ENCODE data around the gene ACP4. TPM values are rescaled to one million over a fixed set of nuclear protein-coding genes. Genes with fewer than 3 reads are reported as not detected.

ACP4 gene
- total and polyA plus RNA-seq, 3 donors from 2014 or later = 0.43 to 4.0 (median 1.9) TPM

DNA sequence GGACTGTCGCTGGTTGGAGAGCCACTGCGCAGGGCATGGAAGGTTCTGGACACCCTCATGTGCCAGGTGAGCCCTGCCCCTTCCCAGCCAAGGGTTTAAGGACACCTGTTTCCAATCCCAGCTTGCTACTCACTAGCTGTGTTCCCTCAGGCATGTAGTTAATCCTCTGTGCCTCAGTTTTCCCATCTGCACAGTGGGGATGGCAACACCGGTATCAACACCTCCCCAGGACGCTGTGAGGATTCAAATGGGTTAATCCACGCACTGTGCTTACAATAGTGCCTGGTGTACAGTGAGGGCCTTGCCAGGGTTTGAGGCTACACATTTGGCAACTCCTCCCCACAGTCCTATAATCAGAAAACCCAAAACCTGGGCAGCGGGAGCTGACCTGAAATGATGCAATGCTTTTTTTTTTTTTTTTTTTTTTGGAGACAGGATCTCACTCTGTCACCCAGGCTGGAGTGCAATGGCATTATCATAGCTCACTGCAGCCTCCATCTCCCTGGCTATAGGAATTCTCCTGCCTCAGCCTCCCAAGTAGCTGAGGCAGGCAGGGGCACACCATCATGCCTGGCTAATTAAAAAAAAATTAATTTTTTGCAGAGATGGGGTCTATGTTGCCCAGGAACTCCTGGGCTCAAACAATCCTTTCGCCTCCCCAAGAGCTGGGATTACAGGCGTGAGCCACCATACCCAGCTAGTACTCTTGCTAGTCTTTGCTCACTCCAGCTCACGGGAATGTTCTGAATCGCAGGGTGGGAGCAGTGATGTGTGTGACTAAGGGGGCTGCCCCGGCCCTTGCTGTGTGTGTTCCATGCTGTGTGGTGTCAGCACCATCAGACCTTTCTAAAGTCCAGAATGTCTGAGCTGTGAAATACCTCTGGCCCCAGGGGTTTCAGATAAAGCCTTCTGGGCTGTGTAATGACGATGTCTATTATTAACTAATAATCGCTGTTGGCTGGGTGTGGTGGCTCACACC, 2.3 kb downstream of the ACP4 start:
- intact Hi-C loops (cut with DNase I; ENCODE audit: low total_unique reads) = loop anchor here (10.0 kb wide), 1 partner anchor 428 kb away; the partner anchor contains the start of gene NAPSA
- 91 to 92% methylated on average over 11 to 13 of the region's 13 CpGs for WGBS, 2 donors

DNA sequence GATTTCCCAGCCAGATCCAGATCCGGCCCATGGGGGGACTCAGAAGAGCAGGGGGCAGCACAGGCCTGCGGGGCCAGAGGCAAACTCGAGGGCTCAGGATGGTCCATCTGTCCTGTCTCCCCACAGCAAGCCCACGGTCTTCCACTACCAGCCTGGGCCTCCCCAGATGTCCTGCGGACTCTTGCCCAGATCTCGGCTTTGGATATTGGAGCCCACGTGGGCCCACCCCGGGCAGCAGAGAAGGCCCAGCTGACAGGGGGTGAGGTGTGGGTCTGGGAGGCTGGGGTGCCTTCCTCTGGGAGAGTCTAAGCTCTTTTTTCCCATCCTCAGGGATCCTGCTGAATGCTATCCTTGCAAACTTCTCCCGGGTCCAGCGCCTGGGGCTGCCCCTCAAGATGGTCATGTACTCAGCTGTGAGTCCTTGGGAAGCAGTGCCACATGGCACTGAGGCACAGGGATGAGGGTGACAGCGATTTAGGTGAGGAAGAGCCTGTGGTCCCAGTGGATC, 3.4 kb downstream of the ACP4 start:
- TF ChIP-seq, protein P1, sequence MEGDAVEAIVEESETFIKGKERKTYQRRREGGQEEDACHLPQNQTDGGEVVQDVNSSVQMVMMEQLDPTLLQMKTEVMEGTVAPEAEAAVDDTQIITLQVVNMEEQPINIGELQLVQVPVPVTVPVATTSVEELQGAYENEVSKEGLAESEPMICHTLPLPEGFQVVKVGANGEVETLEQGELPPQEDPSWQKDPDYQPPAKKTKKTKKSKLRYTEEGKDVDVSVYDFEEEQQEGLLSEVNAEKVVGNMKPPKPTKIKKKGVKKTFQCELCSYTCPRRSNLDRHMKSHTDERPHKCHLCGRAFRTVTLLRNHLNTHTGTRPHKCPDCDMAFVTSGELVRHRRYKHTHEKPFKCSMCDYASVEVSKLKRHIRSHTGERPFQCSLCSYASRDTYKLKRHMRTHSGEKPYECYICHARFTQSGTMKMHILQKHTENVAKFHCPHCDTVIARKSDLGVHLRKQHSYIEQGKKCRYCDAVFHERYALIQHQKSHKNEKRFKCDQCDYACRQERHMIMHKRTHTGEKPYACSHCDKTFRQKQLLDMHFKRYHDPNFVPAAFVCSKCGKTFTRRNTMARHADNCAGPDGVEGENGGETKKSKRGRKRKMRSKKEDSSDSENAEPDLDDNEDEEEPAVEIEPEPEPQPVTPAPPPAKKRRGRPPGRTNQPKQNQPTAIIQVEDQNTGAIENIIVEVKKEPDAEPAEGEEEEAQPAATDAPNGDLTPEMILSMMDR (IDR thresholded peaks at IDR 0.05) = no peak
- TF ChIP-seq POLR2A (IDR thresholded peaks at IDR 0.05) = no peak
- H3K27ac ChIP-seq = no peak overlapping the region
- H3K9me3 ChIP-seq = no peaks in the 10 kb centered on the region
- DNase-seq = no peak
- no peaks in the 10 kb centered on the region for H3K27me3 ChIP-seq
- no peak overlapping the region for H3K4me3 ChIP-seq
- H3K36me3 ChIP-seq (ENCODE audit: low read depth, missing control alignments) = no peaks in the 10 kb centered on the region
- no peaks in the 10 kb centered on the region for H3K4me1 ChIP-seq
- 66 to 68% methylated on average over 3 to 11 of the region's 11 CpGs for WGBS, 2 donors
- intact Hi-C loops (cut with DNase I; ENCODE audit: low total_unique reads) = loop anchor here (10.0 kb wide), 1 partner anchor 429 kb away; the partner anchor contains the start of gene NAPSA

More for the DNA sequence above, 2.3 kb downstream of the ACP4 start:
- Histone ChIP-seq H3K4me1 (no peaks in the 10 kb centered on the region), H3K9me3 (no peaks in the 10 kb centered on the region), H3K4me3 (no peak overlapping the region), H3K27ac (no peak overlapping the region), H3K36me3 (ENCODE audit: low read depth, missing control alignments) (no peaks in the 10 kb centered on the region), H3K27me3 (no peaks in the 10 kb centered on the region)
- TF ChIP-seq, protein P1 (IDR thresholded peaks at IDR 0.05) = no peak
- no peak for TF ChIP-seq POLR2A (IDR thresholded peaks at IDR 0.05)
- no peak for DNase-seq

DNA sequence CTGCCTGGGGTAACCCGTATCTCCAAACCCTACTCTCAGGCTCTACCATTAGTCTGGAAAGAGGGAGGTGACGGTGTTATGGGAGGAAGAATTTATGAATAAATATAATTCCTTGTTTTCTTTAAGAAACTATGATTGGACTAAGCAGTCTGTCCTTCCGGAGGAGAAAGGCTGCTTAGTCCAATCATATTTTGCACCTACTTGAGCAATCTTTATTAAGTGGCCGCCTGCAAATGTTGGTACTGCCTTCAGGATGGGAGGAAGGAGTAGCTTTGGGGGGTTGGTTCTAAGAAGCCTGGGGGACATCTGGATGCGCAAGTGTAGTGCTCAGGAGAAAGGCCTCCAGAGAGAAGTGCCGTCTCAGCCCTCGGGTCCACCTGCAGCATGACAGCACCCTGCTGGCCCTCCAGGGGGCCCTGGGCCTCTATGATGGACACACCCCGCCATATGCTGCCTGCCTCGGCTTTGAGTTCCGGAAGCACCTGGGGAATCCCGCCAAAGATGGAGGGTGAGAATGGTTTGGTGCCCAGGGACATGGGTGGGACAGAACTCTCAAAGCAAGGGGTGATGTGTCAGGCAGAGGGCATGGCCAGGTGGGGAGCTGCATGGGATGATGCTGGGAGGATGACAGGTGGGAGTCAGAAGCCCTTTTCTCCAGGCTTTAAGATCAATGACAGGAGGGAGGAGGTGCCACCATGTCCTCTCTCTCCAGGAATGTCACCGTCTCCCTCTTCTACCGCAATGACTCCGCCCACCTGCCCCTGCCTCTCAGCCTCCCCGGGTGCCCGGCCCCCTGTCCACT, 4.1 kb downstream of the ACP4 start:
- Histone ChIP-seq H3K27ac (no peak overlapping the region), H3K27me3 (no peaks in the 10 kb centered on the region), H3K4me3 (no peak overlapping the region), H3K36me3 (ENCODE audit: low read depth, missing control alignments) (no peaks in the 10 kb centered on the region), H3K4me1 (no peaks in the 10 kb centered on the region), H3K9me3 (no peaks in the 10 kb centered on the region)
- 38 to 45% methylated on average over 16 of the region's 16 CpGs for WGBS, 2 donors
- TF ChIP-seq POLR2A (IDR thresholded peaks at IDR 0.05) = no peak
- TF ChIP-seq, protein P1 (IDR thresholded peaks at IDR 0.05) = no peak
- intact Hi-C loops (cut with DNase I; ENCODE audit: low total_unique reads) = loop anchor here (10.0 kb wide), 1 partner anchor 429 kb away; the partner anchor contains the start of gene NAPSA
- no peak for DNase-seq

DNA sequence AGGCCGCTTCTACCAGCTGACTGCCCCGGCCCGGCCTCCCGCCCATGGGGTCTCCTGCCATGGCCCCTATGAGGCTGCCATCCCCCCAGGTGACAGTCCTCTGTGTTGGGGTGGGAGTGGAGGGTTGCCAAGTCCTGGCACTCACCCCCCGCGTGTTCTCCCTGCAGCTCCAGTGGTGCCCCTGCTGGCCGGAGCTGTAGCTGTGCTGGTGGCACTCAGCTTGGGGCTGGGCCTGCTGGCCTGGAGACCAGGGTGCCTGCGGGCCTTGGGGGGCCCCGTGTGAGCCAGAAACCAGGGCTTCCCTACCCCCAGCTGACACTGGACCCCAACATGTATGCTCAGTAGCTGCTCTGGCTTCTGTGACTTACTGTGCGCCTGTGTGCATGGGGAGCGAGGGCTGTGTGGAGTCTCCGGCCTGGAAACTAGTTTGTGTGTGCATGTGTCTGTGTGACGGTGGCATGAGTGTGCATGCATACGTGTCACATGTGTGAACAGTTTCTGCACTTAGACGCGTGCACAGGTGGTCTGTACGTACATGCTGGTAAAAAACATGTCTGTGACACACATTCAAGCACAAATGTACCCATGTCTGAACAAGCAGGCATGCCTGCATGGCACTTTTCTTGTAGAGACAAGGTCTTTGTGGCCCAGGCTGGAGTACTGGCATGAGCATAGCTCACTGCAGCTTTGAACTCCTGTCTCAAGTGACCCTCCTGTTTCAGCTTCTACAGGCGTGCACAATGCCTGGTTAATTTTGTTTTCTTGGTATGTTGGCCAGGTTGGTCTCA, 4.9 kb downstream of the ACP4 start:
- intact Hi-C loops (cut with DNase I; ENCODE audit: low total_unique reads) = loop anchor here (10.0 kb wide), 1 partner anchor 430 kb away; the partner anchor contains the start of gene NAPSA
- DNase-seq = no peak
- TF ChIP-seq, protein P1 (IDR thresholded peaks at IDR 0.05) = no peak
- no peak for TF ChIP-seq POLR2A (IDR thresholded peaks at IDR 0.05)
- H3K27me3 ChIP-seq = no peaks in the 10 kb centered on the region
- 66 to 79% methylated on average over 13 to 18 of the region's 18 CpGs for WGBS, 2 donors
- no peaks in the 10 kb centered on the region for H3K4me1 ChIP-seq
- no peaks in the 10 kb centered on the region for H3K36me3 ChIP-seq (ENCODE audit: low read depth, missing control alignments)
- H3K4me3 ChIP-seq = no peak overlapping the region
- no peak overlapping the region for H3K27ac ChIP-seq
- no peaks in the 10 kb centered on the region for H3K9me3 ChIP-seq

Measured in testis (tissue), 3 donors.